ENCODE measurements around the gene GRIN2C. TPM values are rescaled to one million over a fixed set of nuclear protein-coding genes. Genes with fewer than 3 reads are reported as not detected.

GRIN2C gene
- total RNA-seq, 1 experiment from 2014 or later: 0.11 TPM

GRCh38 chr17:74904687-74905409 lies 45.2 kb upstream of the GRIN2C start:
- BruUV-seq (replicated peaks): no TSS peak

GRCh38 chr17:74903671-74904070 lies 44.0 kb upstream of the GRIN2C start:
- BruUV-seq (replicated peaks): no TSS peak
- POLR2A ChIA-PET (ENCODE audit: unreplicated experiment): no interaction called here
- H3K4me3 ChIP-seq: no peak overlapping the region
- H4K20me1 ChIP-seq (ENCODE audit: insufficient read depth): no peaks in the 10 kb centered on the region
- H3K36me3 ChIP-seq (ENCODE audit: low read depth): no peaks in the 10 kb centered on the region
- H3K79me2 ChIP-seq (ENCODE audit: low read depth): no peaks in the 10 kb centered on the region
- H3K27me3 ChIP-seq (ENCODE audit: insufficient read depth, low read depth): 0 out of 2 replicates have a peak, but pooled peaks cover 16% of the 10 kb centered on the region
- H3K9me2 ChIP-seq (ENCODE audit: insufficient read depth): no peaks in the 10 kb centered on the region
- no peak overlapping the region for H2AFZ ChIP-seq
- intact Hi-C loops (cut with micrococcal nuclease; ENCODE audit: unreplicated experiment): no loop called here
- no peak overlapping the region for H3K27ac ChIP-seq
- H3K4me2 ChIP-seq: no peak overlapping the region
- TF ChIP-seq EZH2 (IDR thresholded peaks at IDR 0.05; ENCODE audit: low read depth) (no peak), CTCF (conservative IDR thresholded peaks at IDR 0.05) (no peak)
- CTCF ChIA-PET: interaction anchor here (0.8 kb wide), 1 partner anchor 29 kb away, joined by 4 read pairs; no protein-coding TSS in a partner anchor
- H3K4me1 ChIP-seq (replicated peaks; ENCODE audit: insufficient read depth): peaks cover 15% of the 10 kb centered on the region
- H3F3A ChIP-seq (ENCODE audit: insufficient read depth, low read depth): peaks cover 11% of the 10 kb centered on the region; the same call in 1 of the 2 replicates
- DNase-seq: no peak
- H3K9me3 ChIP-seq (ENCODE audit: insufficient read depth, low read depth): no peaks in the 10 kb centered on the region

More at GRCh38 chr17:74904687-74905409, 45.2 kb upstream of the GRIN2C start:
- Histone ChIP-seq H4K20me1 (ENCODE audit: insufficient read depth) (no peaks in the 10 kb centered on the region), H2AFZ (no peak overlapping the region), H3K9me3 (ENCODE audit: insufficient read depth, low read depth) (no peaks in the 10 kb centered on the region), H3K27me3 (ENCODE audit: insufficient read depth, low read depth) (0 out of 2 replicates have a peak, but pooled peaks cover 8% of the 10 kb centered on the region), H3K4me2 (no peak overlapping the region), H3K4me3 (no peak overlapping the region), H3F3A (ENCODE audit: insufficient read depth, low read depth) (peaks cover 11% of the 10 kb centered on the region; the same call in 1 of the 2 replicates), H3K9me2 (ENCODE audit: insufficient read depth) (no peaks in the 10 kb centered on the region), H3K27ac (no peak overlapping the region), H3K4me1 (replicated peaks; ENCODE audit: insufficient read depth) (peaks cover 20% of the 10 kb centered on the region), H3K79me2 (ENCODE audit: low read depth) (no peaks in the 10 kb centered on the region), H3K36me3 (ENCODE audit: low read depth) (no peaks in the 10 kb centered on the region)
- no peak for DNase-seq
- CTCF ChIA-PET: no interaction called here
- no peak for TF ChIP-seq EZH2 (IDR thresholded peaks at IDR 0.05; ENCODE audit: low read depth)
- TF ChIP-seq CTCF (conservative IDR thresholded peaks at IDR 0.05): no peak
- POLR2A ChIA-PET (ENCODE audit: unreplicated experiment): no interaction called here
- intact Hi-C loops (cut with micrococcal nuclease; ENCODE audit: unreplicated experiment): no loop called here

GRCh38 chr17:74903034-74903433 lies 43.3 kb upstream of the GRIN2C start:
- Histone ChIP-seq H3K9me2 (ENCODE audit: insufficient read depth) (no peaks in the 10 kb centered on the region), H3K4me1 (replicated peaks; ENCODE audit: insufficient read depth) (peaks cover 9% of the 10 kb centered on the region), H3K27me3 (ENCODE audit: insufficient read depth, low read depth) (0 out of 2 replicates have a peak, but pooled peaks cover 16% of the 10 kb centered on the region), H3K4me2 (no peak overlapping the region), H2AFZ (no peak overlapping the region), H3K36me3 (ENCODE audit: low read depth) (no peaks in the 10 kb centered on the region), H3K4me3 (no peak overlapping the region), H3K9me3 (ENCODE audit: insufficient read depth, low read depth) (no peaks in the 10 kb centered on the region), H3K27ac (no peak overlapping the region), H4K20me1 (ENCODE audit: insufficient read depth) (no peaks in the 10 kb centered on the region), H3K79me2 (ENCODE audit: low read depth) (no peaks in the 10 kb centered on the region), H3F3A (ENCODE audit: insufficient read depth, low read depth) (peaks cover 8% of the 10 kb centered on the region; the same call in 1 of the 2 replicates)
- TF ChIP-seq EZH2 (IDR thresholded peaks at IDR 0.05; ENCODE audit: low read depth) (no peak), CTCF (conservative IDR thresholded peaks at IDR 0.05) (no peak)
- BruUV-seq (replicated peaks): no TSS peak
- CTCF ChIA-PET: interaction anchor here (0.8 kb wide), 1 partner anchor 29 kb away, joined by 4 read pairs; no protein-coding TSS in a partner anchor
- intact Hi-C loops (cut with micrococcal nuclease; ENCODE audit: unreplicated experiment): no loop called here
- POLR2A ChIA-PET (ENCODE audit: unreplicated experiment): interaction anchor here (0.6 kb wide), 1 partner anchor 74 kb away, joined by 5 read pairs; no protein-coding TSS in a partner anchor
- DNase-seq: no peak

Measured in PC-9 (cell line).